Dedifferentiated amniotic fluid mesenchymal stem cell (primary cell): ENCODE measurements around the gene NACC1.

Experiments
- DNase-seq: peaks from one replicate; pipeline ENCODE4 v3.0.0-alpha.2; 2016; ENCODE audit errors: extremely low spot score

Gene NACC1

DNA sequence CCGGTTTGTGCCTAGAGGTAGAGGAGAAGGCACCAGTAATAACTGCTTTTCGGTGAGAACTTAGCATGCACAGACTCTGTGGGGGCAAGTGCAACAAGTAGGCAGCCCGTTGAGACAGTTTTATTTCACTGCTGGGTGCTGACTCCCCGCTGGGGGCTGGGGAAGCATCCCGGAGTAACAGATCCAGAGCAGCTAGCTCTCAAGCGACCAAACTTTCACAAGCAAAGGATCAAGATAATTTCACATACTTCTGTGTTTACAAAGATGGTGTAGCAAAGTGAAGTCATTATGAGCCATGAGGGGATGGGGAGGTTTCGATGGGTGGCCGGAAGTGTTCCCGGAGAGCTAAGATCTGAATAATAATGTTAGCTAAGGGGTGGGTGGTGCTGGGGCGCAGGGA is 2.8 kb downstream of the NACC1 start:
- DNase-seq = no peak

DNA sequence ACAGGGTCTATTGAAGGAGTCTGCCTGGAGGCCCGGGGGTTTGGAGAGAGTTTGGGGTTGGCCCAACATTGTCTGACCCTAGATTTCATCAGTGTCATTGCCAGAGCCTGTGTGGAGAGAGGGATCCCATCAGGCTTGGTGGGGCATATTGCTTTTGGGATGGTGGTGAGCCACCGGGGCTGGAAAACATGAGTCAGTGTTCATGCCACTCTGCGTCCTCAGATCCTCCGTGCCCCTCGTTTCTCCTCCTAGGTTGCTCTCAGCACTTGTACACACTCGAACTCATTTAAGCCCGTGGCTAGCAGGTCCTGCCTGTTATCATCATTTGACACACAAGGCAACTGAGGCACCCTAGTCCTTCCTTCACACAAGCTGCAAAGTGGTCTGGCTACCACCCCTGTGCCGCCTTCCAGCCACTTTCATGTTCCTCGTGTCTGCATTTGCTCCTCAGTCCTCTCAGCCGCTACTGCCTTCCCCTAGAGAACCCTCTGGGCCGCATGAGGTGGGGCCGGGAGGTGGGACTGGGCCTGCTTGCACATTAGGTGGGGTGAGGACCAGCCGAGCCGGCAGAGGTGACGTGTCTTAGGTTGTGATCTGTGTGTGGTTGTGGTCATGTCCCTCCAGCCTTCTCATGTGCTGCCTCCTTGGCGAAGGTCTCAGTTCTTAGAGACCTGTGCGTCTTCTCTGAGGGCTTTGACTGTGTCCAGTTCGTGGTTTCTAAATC is 3.6 kb downstream of the NACC1 start:
- DNase-seq = no peak

DNA sequence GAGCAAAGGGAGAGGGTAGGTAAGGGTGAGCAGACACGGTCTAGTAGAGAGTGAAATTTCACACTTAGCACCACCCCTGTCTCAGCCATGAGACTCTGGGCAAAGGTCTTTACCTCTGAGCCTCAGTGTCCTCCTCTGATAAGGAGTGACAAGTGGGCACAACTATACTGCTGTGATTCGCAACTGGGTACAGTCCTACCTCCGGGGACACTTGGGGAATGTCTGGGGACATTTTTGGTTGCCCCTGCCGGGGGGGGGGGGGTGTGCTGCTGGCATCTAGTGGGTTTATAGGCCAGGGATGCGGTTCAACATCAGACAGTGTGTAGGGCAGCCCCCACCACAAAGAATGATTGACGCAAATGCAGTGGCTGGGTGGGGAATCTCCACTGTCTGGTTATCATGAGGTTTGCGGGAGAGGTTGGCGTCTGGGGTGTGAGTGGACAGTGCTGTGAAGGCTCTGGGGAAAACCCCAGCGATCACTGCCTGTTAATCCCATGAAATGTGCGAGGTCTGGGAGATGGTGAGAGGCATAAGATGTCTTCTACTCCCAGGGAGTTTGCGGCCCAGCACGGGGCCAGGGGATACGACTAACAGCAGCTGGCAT is 4.3 kb downstream of the NACC1 start:
- DNase-seq = no peak

DNA sequence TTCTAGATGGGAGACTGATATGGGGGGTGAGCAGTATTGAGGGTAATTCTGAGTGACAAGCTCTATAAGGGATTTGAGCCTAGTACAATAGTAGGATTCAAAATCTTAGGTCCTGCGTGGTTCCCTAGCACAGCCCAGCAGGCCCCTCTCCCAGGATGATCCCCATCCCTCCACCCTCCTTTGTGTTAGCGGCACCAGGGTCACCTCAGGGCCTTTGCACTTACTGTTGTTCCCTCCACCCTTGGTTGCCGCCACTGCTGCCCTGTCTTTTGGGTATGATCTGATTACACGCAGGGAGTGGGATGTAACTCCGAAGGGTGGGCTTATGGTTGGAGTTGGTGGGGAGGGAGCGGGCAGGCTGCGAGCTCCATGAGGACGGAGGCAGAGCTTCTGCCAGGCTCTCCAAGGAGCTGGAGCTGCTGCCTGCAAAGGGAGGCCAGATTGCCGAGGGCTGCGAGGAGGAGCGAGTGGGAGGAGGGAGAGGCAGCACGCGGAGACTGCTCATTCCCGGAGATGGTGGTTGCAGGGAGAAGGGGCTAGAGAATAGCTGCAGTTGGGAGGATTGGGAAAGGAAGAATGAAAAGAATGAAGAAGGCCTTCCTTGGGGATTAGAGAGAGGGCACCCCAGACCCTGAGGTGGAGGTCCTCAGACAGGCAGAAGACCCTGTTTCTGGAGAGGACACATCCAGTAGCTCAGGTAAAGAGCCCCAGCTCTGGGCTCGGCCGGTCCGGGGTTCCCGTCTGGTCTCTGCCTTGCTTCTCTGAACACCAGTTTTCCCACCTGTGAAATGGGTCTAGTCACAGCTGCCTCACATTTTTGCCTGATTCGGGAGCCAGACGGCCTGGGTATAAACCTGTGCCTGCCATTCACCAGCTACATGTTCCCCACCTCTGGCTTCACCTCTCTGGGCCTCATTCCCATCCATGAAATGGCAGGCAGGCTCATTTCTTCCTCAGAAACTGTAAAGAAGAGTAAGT is 5.2 kb downstream of the NACC1 start:
- DNase-seq = no peak

DNA sequence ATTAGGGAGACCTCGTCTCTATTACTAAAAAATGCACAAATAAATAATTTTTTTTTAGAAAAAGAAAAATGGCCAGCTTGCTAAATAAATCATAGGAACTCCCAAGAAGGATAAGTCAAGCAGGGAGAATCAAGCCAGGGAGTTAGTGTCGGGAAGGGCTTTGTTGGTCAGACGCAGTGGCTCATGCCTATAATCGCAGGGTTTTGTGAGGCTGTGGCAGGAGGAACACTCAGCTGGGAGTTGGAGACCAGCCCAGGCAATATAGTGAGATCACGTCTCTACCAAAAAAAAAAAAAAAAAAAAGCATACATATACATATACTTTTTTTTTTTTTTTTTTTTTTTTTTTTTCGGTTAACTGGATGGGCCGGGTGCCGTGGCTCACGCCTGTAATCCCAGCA is 9.0 kb downstream of the NACC1 start:
- DNase-seq = no peak

DNA sequence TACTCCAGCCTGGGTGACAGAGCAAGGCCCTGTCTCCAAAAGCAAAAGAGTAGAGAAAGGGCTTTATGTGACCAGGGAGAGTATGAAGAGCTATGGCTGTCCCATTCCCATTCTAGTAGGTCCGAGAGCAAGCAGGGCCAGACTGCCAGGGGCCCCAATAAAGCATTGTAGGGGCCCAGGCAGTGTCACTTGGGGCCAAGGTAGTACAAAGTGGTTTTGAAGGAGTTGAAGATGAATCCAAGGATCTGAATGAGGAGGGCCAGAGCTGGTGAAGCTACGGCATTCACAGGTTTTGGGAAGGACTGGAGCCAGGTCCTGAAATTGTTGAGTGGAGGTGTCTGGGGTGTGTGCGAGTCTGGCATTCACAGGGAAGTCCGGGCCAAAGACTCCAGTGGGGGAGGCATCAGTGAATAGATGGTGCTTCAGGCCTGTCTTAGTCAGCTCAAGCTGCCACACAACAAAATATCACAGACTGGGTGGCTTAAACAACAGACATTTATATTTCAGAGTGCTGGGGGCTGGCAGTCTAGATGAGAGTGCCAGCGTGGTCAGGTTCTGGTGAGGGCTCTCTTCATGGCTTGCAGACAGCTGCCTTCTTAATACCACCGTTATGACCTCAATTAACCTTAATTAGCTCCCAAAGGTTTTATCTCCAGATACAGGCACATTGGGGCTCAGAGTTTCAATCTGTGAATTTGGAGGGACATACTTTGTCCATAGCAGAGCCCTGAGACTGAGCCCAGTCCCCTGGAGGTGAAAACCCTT is 9.9 kb downstream of the NACC1 start:
- DNase-seq = no peak

DNA sequence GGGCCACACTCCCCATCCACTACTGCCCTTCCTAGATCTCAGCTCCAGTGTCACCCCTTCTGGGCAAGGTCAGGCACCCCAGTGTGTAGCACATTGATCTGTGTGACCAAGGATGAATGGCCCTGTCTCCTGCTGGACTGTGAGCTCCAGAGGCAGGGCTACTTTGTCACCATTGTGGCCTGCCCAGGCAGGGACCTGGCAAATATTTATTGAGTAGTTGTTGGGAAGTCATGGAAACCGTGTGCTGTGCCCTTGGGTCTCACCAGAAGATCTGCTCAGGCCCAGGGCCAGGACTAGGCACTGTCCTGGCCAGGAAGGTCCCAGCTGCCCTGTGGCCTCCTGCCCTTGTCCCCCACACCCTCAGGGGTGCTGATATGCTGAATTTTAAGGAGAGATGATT is 10.5 kb downstream of the NACC1 start:
- no peak for DNase-seq

DNA sequence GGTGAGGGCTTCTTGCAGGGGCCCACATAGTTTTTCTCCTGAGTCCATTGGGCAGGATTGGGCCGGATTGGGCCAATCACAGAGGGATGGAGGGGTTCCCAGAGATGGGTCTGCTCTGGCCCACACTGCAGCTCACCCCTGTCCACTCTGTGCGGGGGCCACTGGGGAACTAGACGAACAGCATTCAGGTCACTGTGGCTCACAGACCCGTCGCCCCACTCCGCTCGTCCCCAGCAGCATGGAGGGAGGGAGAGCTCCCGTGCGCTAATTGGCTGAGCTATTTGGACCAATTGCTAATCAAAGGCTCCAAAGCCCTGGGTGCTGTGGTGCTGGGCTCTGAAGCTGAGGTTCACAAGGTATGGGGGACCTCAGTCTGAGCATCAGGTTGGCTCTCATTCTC is 11.3 kb downstream of the NACC1 start:
- DNase-seq = no peak

DNA sequence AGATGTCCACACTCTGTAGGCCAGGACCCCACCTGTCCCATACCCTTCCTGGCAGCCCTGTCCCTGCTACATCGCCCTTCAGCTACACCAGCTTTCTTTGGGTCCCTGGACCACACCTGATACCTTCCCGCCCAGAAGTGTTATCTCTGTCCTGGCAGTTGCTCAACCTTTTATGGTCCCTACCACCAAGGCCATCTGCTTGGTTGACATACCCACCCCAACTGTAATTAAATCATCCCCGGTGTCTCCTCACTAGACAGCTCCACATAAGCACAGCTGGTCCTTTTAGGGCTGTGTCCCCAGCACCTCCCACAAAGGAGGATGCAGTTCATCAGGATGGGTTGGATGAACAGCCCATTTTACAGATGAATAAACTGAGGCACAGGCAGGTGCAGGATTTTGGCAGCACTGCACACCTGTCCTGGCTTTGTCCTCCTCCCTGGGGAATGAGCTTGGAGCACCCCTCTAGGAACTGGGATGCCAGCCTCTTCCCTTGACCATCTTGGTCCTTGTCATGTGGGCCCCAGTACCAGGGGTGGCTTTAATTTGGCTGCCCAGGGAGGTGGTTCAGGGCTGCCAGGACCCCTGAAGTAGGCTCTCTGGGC is 12.9 kb downstream of the NACC1 start:
- no peak for DNase-seq

DNA sequence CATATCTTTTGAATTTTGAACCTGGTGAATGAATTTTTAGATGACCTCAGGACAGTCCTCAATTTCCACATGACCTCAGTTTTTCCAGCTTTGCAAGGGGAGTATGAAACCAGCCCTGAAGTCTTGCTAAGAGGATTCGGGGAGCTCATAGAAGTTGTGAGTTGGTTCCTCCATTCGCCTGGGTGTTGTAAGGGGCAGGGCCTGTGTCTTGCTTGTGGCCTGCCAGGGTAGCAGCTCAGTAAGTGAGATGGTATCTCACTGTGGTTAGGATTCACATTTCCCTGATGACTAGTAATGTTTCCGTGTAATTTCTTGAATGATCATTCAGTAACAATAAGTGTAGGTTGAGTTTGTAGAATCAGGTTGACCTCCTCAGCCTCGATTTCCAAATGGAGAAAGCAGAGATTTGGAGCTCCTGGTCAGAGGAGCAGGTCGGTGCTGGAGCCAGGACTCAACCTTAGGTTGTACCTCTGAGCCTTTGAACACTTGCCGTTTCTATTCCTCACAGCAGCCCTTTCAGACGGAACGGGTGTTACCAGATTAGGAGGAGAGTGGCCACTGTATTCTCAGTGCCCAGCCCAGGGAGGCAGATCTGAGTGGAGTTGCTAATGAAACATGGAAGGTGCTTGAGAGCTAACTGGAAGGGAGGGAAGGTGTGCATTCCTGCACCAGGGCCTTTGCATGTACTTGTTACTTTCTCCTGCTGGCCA is 14.6 kb downstream of the NACC1 start:
- peak; percentile 26 for DNase-seq

DNA sequence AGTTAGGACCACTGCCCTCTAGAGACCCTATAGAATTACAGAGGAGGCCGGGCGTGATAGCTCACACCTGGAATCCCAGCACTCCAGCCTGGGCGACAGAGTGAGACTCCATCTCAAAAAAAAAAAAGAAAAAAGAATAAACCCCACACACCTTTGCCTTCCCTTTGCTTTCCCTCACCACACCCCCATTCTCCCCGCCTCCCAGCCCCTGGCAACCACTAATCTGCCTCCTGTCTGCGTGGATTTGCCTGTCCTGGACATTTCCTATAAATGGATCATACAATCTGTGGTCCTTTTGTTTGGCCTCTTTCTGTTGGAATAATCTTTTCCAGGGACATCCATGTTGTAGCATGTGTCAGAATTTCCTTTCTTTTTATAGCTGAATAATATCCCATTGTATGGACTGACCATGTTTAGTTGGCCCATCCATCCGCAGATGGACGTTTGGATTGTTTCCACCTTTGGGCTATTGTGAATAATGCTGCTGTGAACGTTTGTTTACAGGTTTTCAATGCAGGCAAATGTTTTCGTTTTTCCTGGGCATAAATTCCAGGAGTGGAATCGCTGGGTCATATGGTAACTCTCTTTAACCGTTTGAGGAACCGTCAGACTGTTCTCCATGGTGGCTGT is 15.3 kb downstream of the NACC1 start:
- DNase-seq = no peak

DNA sequence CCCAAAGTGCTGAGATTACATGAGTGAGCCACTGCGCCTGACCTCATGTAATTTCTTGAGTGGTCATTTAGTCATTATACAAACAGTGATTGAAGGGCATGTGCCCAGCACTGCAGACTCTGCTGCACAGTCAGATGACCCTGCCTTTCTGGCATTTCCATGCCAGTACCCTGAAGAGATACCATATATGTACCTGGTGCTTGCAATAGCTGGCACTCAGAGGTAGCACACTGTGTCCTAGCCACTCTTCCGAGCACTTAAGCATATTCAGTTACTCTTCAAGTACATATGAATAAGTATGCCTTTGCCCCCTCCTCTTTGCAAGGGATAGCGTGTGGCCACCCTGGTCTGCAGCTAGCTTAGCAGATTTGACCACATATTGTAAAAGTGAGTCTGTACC is 16.6 kb downstream of the NACC1 start:
- no peak for DNase-seq

DNA sequence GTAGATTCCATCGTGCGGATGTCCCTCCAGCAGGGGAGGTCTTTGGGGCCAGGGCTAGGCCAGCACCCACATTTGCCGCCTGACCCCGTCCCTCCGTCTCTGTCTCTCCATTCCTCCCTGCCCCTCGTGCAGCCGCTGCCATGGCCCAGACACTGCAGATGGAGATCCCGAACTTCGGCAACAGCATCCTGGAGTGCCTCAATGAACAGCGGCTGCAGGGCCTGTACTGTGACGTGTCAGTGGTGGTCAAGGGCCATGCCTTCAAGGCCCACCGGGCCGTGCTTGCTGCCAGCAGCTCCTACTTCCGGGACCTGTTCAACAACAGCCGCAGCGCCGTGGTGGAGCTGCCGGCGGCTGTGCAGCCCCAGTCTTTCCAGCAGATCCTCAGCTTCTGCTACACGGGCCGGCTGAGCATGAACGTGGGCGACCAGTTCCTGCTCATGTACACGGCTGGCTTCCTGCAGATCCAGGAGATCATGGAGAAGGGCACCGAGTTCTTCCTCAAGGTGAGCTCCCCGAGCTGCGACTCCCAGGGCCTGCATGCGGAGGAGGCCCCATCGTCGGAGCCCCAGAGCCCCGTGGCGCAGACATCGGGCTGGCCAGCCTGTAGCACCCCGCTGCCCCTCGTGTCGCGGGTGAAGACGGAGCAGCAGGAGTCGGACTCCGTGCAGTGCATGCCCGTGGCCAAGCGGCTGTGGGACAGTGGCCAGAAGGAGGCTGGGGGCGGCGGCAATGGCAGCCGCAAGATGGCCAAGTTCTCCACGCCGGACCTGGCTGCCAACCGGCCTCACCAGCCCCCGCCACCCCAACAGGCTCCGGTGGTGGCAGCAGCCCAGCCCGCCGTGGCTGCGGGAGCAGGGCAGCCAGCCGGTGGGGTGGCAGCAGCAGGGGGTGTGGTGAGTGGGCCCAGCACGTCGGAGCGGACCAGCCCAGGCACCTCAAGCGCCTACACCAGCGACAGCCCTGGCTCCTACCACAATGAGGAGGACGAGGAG is 17.3 kb downstream of the NACC1 start:
- no peak for DNase-seq

DNA sequence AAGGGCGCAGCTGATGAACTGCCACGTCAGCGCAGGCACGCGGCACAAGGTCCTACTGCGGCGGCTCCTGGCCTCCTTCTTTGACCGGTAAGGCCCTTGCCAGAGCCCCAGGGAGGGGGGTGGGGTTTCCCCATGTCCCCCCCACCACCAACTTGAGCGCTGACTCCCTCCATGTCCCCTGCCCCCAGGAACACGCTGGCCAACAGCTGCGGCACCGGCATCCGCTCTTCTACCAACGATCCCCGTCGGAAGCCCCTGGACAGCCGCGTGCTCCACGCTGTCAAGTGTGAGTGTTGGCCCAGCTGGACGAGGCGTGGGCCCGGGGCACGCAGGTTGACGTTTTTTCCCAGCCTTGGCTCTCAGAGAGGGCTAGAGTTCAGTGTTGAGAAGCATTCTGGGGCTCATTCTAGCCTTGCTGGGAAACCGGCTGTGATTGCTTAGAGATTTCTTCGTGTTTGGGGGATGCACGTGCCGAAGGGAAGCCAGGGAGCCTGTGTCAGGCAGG is 19.3 kb downstream of the NACC1 start:
- no peak for DNase-seq

DNA sequence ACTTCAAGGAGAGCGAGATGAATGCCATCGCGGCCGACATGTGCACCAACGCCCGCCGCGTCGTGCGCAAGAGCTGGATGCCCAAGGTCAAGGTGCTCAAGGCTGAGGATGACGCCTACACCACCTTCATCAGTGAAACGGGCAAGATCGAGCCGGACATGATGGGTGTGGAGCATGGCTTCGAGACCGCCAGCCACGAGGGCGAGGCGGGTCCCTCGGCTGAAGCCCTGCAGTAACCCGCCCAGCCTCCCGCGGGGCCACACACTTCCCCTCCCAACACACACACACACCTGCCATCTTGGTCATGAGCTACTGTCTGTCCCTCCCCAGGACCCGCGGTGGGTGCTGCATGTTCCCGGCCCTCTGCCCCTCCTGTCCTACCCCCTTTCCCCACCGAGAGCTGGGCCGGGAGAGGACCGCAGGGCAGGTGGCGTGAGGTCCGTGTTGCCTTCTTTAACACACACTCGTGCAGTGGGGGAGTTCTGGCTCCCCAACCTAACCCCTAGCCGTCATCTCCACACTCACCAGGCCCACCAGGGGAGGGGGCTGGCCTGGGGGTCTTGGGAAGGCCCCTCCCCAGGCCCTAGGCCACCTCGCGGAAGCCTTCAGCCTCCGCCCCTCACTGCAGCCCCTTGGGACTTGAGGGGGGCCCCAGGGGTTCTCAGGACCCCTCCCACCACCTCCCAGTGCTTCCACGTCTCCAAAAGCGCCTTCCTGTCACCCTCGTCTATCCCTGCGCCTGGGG is 20.3 kb downstream of the NACC1 start:
- no peak for DNase-seq

DNA sequence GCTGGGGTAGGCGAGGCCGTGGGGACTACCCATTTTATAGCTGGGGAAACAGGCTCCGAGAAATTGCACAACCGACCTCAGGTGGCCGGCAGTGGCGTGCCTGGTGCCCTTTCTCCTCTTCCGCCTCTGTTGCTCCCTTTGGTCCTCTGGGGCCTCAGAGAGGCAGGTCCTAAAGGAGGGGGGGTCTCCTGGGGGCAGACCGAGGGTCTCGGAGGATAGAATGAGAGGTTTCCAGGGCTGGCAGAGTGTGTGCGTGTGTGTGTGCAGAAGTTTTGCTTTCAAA is 20.8 kb downstream of the NACC1 start:
- DNase-seq = no peak

DNA sequence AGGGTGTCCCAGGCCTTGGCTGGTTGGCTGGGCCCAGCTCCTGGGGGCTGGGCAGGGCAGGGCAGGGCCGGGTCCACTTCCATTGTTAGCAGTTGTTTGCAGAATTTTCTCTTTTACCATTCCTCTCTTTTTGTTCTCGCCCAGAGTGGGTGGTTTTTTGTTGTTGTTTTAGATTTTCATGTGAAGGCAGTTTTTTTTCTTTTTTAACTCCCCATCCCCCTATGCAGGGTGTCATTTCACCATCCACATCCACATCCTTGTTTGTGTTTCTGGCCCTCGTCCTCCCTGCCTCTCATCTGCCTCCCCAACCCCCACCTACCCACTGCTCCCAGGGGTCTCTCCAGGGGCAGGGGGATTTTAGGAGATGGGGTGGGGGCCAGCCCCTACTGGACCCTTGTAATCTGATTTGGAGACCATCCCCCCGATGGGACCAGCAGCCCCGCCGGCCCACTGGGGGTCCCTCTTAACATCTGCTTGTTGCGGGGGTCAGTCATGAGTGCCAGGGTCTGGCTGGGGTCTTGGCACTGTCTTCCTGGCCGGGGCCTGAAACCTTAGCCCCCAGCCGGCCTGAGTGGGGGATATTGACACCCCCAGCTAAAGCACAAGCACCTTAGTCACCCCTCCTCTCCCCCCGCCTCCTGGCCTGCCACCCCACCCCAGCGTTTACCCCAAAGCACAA is 21.7 kb downstream of the NACC1 start:
- DNase-seq = no peak
